ENCODE results near the gene RNF213. TPM values are rescaled to one million over a fixed set of nuclear protein-coding genes. Genes with fewer than 3 reads are reported as not detected.

The RNF213 gene
- total RNA-seq, 1 experiment from 2014 or later, result 70.5 TPM

GRCh38 chr17:80353718-80354275 lies 93.1 kb downstream of the RNF213 start (continued):
- TF ChIP-seq JAZF1 (CRISPR knock-in tag; IDR thresholded peaks at IDR 0.05) (no peak), CREB1 (CRISPR knock-in tag; IDR thresholded peaks at IDR 0.05) (no peak), TCF7 (CRISPR knock-in tag; IDR thresholded peaks at IDR 0.05; ENCODE audit: low read depth) (no peak), RORB (CRISPR knock-in tag; IDR thresholded peaks at IDR 0.05) (no peak), KAT7 (CRISPR knock-in tag; IDR thresholded peaks at IDR 0.05; ENCODE audit: borderline replicate concordance) (no peak)
- TF ChIP-seq, protein P1, sequence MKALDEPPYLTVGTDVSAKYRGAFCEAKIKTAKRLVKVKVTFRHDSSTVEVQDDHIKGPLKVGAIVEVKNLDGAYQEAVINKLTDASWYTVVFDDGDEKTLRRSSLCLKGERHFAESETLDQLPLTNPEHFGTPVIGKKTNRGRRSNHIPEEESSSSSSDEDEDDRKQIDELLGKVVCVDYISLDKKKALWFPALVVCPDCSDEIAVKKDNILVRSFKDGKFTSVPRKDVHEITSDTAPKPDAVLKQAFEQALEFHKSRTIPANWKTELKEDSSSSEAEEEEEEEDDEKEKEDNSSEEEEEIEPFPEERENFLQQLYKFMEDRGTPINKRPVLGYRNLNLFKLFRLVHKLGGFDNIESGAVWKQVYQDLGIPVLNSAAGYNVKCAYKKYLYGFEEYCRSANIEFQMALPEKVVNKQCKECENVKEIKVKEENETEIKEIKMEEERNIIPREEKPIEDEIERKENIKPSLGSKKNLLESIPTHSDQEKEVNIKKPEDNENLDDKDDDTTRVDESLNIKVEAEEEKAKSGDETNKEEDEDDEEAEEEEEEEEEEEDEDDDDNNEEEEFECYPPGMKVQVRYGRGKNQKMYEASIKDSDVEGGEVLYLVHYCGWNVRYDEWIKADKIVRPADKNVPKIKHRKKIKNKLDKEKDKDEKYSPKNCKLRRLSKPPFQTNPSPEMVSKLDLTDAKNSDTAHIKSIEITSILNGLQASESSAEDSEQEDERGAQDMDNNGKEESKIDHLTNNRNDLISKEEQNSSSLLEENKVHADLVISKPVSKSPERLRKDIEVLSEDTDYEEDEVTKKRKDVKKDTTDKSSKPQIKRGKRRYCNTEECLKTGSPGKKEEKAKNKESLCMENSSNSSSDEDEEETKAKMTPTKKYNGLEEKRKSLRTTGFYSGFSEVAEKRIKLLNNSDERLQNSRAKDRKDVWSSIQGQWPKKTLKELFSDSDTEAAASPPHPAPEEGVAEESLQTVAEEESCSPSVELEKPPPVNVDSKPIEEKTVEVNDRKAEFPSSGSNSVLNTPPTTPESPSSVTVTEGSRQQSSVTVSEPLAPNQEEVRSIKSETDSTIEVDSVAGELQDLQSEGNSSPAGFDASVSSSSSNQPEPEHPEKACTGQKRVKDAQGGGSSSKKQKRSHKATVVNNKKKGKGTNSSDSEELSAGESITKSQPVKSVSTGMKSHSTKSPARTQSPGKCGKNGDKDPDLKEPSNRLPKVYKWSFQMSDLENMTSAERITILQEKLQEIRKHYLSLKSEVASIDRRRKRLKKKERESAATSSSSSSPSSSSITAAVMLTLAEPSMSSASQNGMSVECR (CRISPR knock-in tag; IDR thresholded peaks at IDR 0.05; ENCODE audit: borderline replicate concordance), result no peak

GRCh38 chr17:80354336-80354735 lies 93.7 kb downstream of the RNF213 start:
- DNase-seq (ENCODE audit: low spot score) (no peak), ATAC-seq (no peak)
- H3K27me3 Mint-ChIP-seq (ENCODE audit: low read depth), result no peaks in the 10 kb centered on the region
- H3K36me3 Mint-ChIP-seq, result peaks cover 68% of the 10 kb centered on the region
- ChIA-PET CTCF (no interaction called here), POLR2A (no interaction called here)
- no peak overlapping the region for H3K4me3 Mint-ChIP-seq
- no peak overlapping the region for H3K27ac Mint-ChIP-seq
- H3K4me1 Mint-ChIP-seq, result no peaks in the 10 kb centered on the region
- H3K9me3 Mint-ChIP-seq, result no peaks in the 10 kb centered on the region
- TF ChIP-seq ZNF219 (CRISPR knock-in tag; IDR thresholded peaks at IDR 0.05; ENCODE audit: borderline replicate concordance) (no peak), TEAD1 (CRISPR knock-in tag; IDR thresholded peaks at IDR 0.05) (no peak), TEAD4 (CRISPR knock-in tag; IDR thresholded peaks at IDR 0.05) (no peak), RORB (CRISPR knock-in tag; IDR thresholded peaks at IDR 0.05) (no peak), USF1 (CRISPR knock-in tag; IDR thresholded peaks at IDR 0.05) (no peak), HMGXB4 (CRISPR knock-in tag; IDR thresholded peaks at IDR 0.05) (no peak), AFF4 (CRISPR knock-in tag; IDR thresholded peaks at IDR 0.05; ENCODE audit: borderline replicate concordance) (no peak), PRRX2 (CRISPR knock-in tag; IDR thresholded peaks at IDR 0.05) (no peak), EMX1 (CRISPR knock-in tag; IDR thresholded peaks at IDR 0.05) (no peak), ZNF416 (CRISPR knock-in tag; IDR thresholded peaks at IDR 0.05) (no peak), SOX15 (CRISPR knock-in tag; IDR thresholded peaks at IDR 0.05) (no peak)
- TF ChIP-seq, protein P2, sequence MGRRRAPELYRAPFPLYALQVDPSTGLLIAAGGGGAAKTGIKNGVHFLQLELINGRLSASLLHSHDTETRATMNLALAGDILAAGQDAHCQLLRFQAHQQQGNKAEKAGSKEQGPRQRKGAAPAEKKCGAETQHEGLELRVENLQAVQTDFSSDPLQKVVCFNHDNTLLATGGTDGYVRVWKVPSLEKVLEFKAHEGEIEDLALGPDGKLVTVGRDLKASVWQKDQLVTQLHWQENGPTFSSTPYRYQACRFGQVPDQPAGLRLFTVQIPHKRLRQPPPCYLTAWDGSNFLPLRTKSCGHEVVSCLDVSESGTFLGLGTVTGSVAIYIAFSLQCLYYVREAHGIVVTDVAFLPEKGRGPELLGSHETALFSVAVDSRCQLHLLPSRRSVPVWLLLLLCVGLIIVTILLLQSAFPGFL (CRISPR knock-in tag; IDR thresholded peaks at IDR 0.05; ENCODE audit: borderline replicate concordance), result no peak
- TF ChIP-seq, protein P3, sequence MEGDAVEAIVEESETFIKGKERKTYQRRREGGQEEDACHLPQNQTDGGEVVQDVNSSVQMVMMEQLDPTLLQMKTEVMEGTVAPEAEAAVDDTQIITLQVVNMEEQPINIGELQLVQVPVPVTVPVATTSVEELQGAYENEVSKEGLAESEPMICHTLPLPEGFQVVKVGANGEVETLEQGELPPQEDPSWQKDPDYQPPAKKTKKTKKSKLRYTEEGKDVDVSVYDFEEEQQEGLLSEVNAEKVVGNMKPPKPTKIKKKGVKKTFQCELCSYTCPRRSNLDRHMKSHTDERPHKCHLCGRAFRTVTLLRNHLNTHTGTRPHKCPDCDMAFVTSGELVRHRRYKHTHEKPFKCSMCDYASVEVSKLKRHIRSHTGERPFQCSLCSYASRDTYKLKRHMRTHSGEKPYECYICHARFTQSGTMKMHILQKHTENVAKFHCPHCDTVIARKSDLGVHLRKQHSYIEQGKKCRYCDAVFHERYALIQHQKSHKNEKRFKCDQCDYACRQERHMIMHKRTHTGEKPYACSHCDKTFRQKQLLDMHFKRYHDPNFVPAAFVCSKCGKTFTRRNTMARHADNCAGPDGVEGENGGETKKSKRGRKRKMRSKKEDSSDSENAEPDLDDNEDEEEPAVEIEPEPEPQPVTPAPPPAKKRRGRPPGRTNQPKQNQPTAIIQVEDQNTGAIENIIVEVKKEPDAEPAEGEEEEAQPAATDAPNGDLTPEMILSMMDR (IDR thresholded peaks at IDR 0.05), result no peak
- TF ChIP-seq, protein P1 (CRISPR knock-in tag; IDR thresholded peaks at IDR 0.05; ENCODE audit: borderline replicate concordance), result no peak

Data from WTC11 (cell line).